Muscle of leg (tissue), 11 donors: ENCODE results near the gene FICD. TPM values are rescaled to one million over a fixed set of nuclear protein-coding genes. Genes with fewer than 3 reads are reported as not detected.

ENCODE experiments used
- DNase-seq: peaks from one replicate; pipeline ENCODE4 v3.0.0; 2013
- H3K27ac ChIP-seq: one replicate; pipeline ENCODE4 v1.5.1; 2013; ENCODE audit warnings: mild to moderate bottlenecking, low read length, control low read depth
- H3K27me3 ChIP-seq: one replicate; pipeline ENCODE4 v1.6.1; 2013; ENCODE audit warnings: low read length; ENCODE audit not compliant: control insufficient read depth, insufficient read depth
- H3K36me3 ChIP-seq: one replicate; pipeline ENCODE4 v1.6.1; 2013; ENCODE audit warnings: low read length; ENCODE audit not compliant: control insufficient read depth, insufficient read depth
- H3K4me1 ChIP-seq: one replicate; pipeline ENCODE4 v1.6.1; 2013; ENCODE audit warnings: low read length; ENCODE audit not compliant: control insufficient read depth, insufficient read depth
- H3K4me3 ChIP-seq: one replicate; pipeline ENCODE4 v1.5.1; 2013; ENCODE audit warnings: low read length, control low read depth
- H3K9me3 ChIP-seq: replicated peaks from 2 replicates; pipeline ENCODE4 v1.6.1; 2013; ENCODE audit warnings: low read depth, low read length; ENCODE audit not compliant: control insufficient read depth
- WGBS: methylation state at CpG from one replicate; pipeline ENCODE4 v1.1.5; 2013; ENCODE audit warnings: missing lambda C conversion rate; ENCODE audit not compliant: insufficient coverage; 5-methylcytosine and 5-hydroxymethylcytosine counted together
- polyA plus RNA-seq, 8 donors: library from polyadenylated mRNA; unstranded; fragments of 120-200 nt; gene quantifications; one replicate each; pipeline versions ENCODE4 v1.2.1 to v1.2.3, GENCODE V29; 2013; ENCODE audit warnings: inconsistent platforms in 1 of 8, low replicate concordance in 1 of 8; ENCODE audit not compliant: insufficient read length in 8 of 8, insufficient read depth in 1 of 8
- total RNA-seq: library from RNA; stranded (reverse); fragments of 120-200 nt; gene quantifications from one replicate; pipeline ENCODE4 v1.2.4, GENCODE V29; 2013

FICD gene
- total and polyA plus RNA-seq, 9 donors, result 1.8 to 3.3 (median 2.5) TPM

GRCh38 chr12:108559007-108559655 is 44.1 kb downstream of the FICD start:
- Histone ChIP-seq H3K4me1 (peaks cover 23% of the 10 kb centered on the region), H3K9me3 (no peaks in the 10 kb centered on the region), H3K27me3 (no peaks in the 10 kb centered on the region), H3K27ac (no peak overlapping the region), H3K36me3 (peaks cover 10% of the 10 kb centered on the region), H3K4me3 (no peak overlapping the region)
- 91% methylated on average over 5 of the region's 14 CpGs for WGBS
- no peak for DNase-seq

GRCh38 chr12:108559748-108560147 is 44.7 kb downstream of the FICD start:
- Histone ChIP-seq H3K4me1 (peaks cover 23% of the 10 kb centered on the region), H3K36me3 (peaks cover 16% of the 10 kb centered on the region), H3K9me3 (no peaks in the 10 kb centered on the region), H3K4me3 (peak overlapping the region; percentile 95), H3K27ac (no peak overlapping the region), H3K27me3 (no peaks in the 10 kb centered on the region)
- WGBS, result 53% methylated on average over 2 of the region's 3 CpGs
- DNase-seq, result no peak

GRCh38 chr12:108560321-108560721 is 45.2 kb downstream of the FICD start:
- H3K9me3 ChIP-seq, result no peaks in the 10 kb centered on the region
- WGBS, result 0% methylated on average over 5 of the region's 12 CpGs
- H3K27ac ChIP-seq, result peak overlapping the region; percentile 91
- DNase-seq, result no peak
- H3K4me1 ChIP-seq, result peaks cover 23% of the 10 kb centered on the region
- H3K27me3 ChIP-seq, result no peaks in the 10 kb centered on the region
- peak overlapping the region; percentile 95 for H3K4me3 ChIP-seq
- peaks cover 22% of the 10 kb centered on the region for H3K36me3 ChIP-seq

- no peaks in the 10 kb centered on the region for H3K27me3 ChIP-seq
- peak within 1 kb of the TSS; percentile 95 for H3K4me3 ChIP-seq
- peak within 1 kb of the TSS; percentile 91 for H3K27ac ChIP-seq
- WGBS, result under 1% methylated on average over 45 of the region's 57 CpGs
- peaks cover 25% of the 10 kb centered on the region for H3K4me1 ChIP-seq
- no peaks in the 10 kb centered on the region for H3K9me3 ChIP-seq
- DNase-seq, result peak; percentile 96
- H3K36me3 ChIP-seq, result peaks cover 26% of the 10 kb centered on the region
Measured at GRCh38 chr12:108560752-108561719, 46.0 kb downstream of the FICD start, which contains the start of gene SART3. SART3 (minus strand) TSS chr12:108561173; CDS start chr12:108561154, 19 bp downstream.

GRCh38 chr12:108561852-108562347 is 46.8 kb downstream of the FICD start:
- H3K4me3 ChIP-seq, result peak overlapping the region; percentile 95
- no peaks in the 10 kb centered on the region for H3K9me3 ChIP-seq
- no peaks in the 10 kb centered on the region for H3K27me3 ChIP-seq
- DNase-seq, result no peak
- peak overlapping the region; percentile 91 for H3K27ac ChIP-seq
- H3K36me3 ChIP-seq, result peaks cover 32% of the 10 kb centered on the region
- peaks cover 28% of the 10 kb centered on the region for H3K4me1 ChIP-seq
- WGBS, result under 1% methylated on average over 18 of the region's 20 CpGs

- peaks cover 28% of the 10 kb centered on the region for H3K4me1 ChIP-seq
Measured at GRCh38 chr12:108562348-108563135, 47.5 kb downstream of the FICD start, which contains the start of gene ISCU. ISCU (plus strand) TSS chr12:108562596; CDS start chr12:108562623, 27 bp downstream.

GRCh38 chr12:108563136-108563803 is 48.2 kb downstream of the FICD start:
- DNase-seq, result peak; percentile 95
- Histone ChIP-seq H3K4me1 (peaks cover 29% of the 10 kb centered on the region), H3K36me3 (peaks cover 41% of the 10 kb centered on the region), H3K27ac (peak overlapping the region; percentile 69), H3K4me3 (peak overlapping the region; percentile 64), H3K9me3 (no peaks in the 10 kb centered on the region), H3K27me3 (no peaks in the 10 kb centered on the region)
- WGBS, result 0% methylated on average over 2 of the region's 14 CpGs

More at GRCh38 chr12:108562348-108563135, 47.5 kb downstream of the FICD start, which contains the start of gene ISCU:
- H3K9me3 ChIP-seq, result no peaks in the 10 kb centered on the region
- H3K27ac ChIP-seq, result peak within 1 kb of the TSS; percentile 91
- peak; percentile 99 for DNase-seq
- under 1% methylated on average over 72 of the region's 72 CpGs for WGBS
- no peaks in the 10 kb centered on the region for H3K27me3 ChIP-seq
- peak within 1 kb of the TSS; percentile 95 for H3K4me3 ChIP-seq
- peaks cover 37% of the 10 kb centered on the region for H3K36me3 ChIP-seq

GRCh38 chr12:108563804-108564151 is 48.7 kb downstream of the FICD start:
- Histone ChIP-seq H3K27ac (no peak overlapping the region), H3K27me3 (no peaks in the 10 kb centered on the region), H3K4me3 (no peak overlapping the region), H3K4me1 (peaks cover 34% of the 10 kb centered on the region), H3K36me3 (peaks cover 46% of the 10 kb centered on the region), H3K9me3 (no peaks in the 10 kb centered on the region)
- no CpG with 5 or more reads among the region's 1 CpG for WGBS
- no peak for DNase-seq

GRCh38 chr12:108564724-108565123 is 49.6 kb downstream of the FICD start:
- H3K27me3 ChIP-seq, result no peaks in the 10 kb centered on the region
- H3K36me3 ChIP-seq, result peaks cover 52% of the 10 kb centered on the region
- peaks cover 29% of the 10 kb centered on the region for H3K4me1 ChIP-seq
- H3K27ac ChIP-seq, result no peak overlapping the region
- H3K9me3 ChIP-seq, result no peaks in the 10 kb centered on the region
- DNase-seq, result no peak
- no peak overlapping the region for H3K4me3 ChIP-seq
